ENCODE data around the gene MPV17L2. TPM values are rescaled to one million over a fixed set of nuclear protein-coding genes. Genes with fewer than 3 reads are reported as not detected.

The MPV17L2 gene
- total RNA-seq, 6 experiments from 2014 or later, result 6.5 to 26.4 (median 7.5) TPM

DNA sequence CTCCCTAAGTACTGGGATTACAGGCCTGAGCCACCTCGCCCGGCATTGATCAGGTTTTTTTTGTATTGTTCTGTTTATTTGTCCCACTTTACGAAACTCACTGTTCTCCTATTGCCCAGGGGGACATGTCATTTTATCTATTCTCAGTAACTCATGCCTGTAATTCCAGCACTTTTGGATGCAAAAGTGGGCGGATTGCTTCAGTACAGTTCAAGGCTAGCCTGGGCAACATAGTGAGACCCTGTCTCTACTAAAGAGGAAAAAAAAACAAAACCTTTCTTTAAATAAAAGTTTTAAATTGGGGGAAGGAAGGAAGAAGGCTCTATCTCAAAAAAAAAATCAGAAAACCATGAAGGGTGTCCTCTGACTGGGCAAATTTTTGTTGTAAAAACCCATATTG is 2.7 kb upstream of the MPV17L2 start:
- Histone ChIP-seq H3K36me3 (no peaks in the 10 kb centered on the region), H3K4me1 (peaks cover 0 to 8% (median 2%) of the 10 kb centered on the region in 4 donors), H3K27me3 (no peaks in the 10 kb centered on the region), H3K27ac (no peak overlapping the region), H3K4me3 (no peak overlapping the region), H3K9me3 (no peaks in the 10 kb centered on the region)
- DNase-seq (no peak), ATAC-seq (no peak)
- WGBS (ENCODE audit: insufficient coverage, low coverage, low lambda C conversion rate, missing lambda C conversion rate), result 79% methylated on average over 4 of the region's 4 CpGs
- intact Hi-C loops (cut with DNase I), result no loop called here
- TF ChIP-seq, protein P1, sequence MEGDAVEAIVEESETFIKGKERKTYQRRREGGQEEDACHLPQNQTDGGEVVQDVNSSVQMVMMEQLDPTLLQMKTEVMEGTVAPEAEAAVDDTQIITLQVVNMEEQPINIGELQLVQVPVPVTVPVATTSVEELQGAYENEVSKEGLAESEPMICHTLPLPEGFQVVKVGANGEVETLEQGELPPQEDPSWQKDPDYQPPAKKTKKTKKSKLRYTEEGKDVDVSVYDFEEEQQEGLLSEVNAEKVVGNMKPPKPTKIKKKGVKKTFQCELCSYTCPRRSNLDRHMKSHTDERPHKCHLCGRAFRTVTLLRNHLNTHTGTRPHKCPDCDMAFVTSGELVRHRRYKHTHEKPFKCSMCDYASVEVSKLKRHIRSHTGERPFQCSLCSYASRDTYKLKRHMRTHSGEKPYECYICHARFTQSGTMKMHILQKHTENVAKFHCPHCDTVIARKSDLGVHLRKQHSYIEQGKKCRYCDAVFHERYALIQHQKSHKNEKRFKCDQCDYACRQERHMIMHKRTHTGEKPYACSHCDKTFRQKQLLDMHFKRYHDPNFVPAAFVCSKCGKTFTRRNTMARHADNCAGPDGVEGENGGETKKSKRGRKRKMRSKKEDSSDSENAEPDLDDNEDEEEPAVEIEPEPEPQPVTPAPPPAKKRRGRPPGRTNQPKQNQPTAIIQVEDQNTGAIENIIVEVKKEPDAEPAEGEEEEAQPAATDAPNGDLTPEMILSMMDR (IDR thresholded peaks at IDR 0.05), result no peak
- TF ChIP-seq POLR2A (IDR thresholded peaks at IDR 0.05), result no peak

DNA sequence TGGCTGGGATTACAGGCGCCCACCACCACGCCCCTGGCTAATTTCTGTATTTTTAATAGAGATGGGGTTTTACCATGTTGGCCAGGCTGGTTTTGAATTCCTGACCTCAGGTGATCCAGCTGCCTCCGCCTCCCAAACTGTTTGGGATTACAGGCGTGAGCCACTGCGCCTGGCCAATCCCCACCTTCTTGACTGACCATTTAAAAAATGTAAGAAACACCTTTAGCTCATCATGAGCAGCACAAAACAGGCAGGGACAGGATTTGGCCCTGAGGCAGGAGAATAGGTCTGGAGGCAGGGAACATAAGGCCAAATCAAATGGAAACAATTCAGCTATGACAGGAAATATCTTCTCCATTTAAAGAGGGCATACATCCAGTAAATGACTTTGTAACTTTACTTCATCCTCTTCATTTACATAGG is 1.4 kb upstream of the MPV17L2 start:
- TF ChIP-seq, protein P1 (IDR thresholded peaks at IDR 0.05), result no peak
- no peak for TF ChIP-seq POLR2A (IDR thresholded peaks at IDR 0.05)
- Histone ChIP-seq H3K4me3 (peak overlapping the region; percentile 37 to 59 (median 53)), H3K36me3 (no peaks in the 10 kb centered on the region), H3K27me3 (no peaks in the 10 kb centered on the region), H3K27ac (peak overlapping the region; percentile 95 to 100 (median 97)), H3K9me3 (no peaks in the 10 kb centered on the region), H3K4me1 (peaks cover 0 to 8% (median 2%) of the 10 kb centered on the region in 4 donors)
- ATAC-seq (no peak), DNase-seq (no peak)
- intact Hi-C loops (cut with DNase I), result no loop called here
- WGBS (ENCODE audit: insufficient coverage, low coverage, low lambda C conversion rate, missing lambda C conversion rate), result 50% methylated on average over 2 of the region's 5 CpGs

DNA sequence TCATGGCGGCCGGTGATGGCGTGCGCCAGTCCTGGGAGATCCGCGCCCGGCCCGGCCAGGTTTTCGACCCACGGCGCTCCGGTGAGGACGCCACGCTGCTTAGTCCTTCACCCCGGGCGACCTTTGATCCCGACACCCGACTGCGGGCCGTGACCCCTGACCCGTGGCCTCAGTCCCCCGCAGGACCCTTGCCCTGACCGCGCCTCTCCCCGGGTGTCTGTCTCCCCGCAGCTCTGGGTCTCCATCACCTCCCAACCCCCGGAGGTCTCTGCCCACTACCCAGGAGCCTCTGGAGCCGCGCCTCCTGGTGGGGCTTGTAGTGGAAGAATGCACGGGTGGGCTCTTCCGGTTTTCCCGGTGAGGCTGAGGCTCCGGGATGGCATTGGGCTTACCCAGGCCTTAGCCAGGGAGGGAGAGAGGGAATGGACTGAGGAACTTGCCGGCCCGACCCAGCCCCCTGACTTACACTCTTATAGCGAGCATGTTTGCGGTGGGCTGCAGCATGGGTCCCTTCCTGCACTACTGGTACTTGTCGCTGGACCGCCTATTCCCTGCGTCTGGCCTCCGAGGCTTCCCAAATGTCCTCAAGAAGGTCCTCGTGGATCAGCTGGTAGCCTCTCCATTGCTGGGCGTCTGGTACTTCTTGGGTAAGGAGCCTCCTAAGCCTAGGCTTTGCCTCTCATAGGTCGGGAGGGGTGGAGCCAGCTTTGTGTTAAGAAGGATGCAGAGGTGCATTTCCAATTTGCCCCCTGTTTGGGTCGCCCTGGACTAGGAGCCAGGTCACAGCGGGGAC is 566 bp downstream of the MPV17L2 start:
- Histone ChIP-seq H3K27me3 (no peaks in the 10 kb centered on the region), H3K36me3 (no peaks in the 10 kb centered on the region), H3K27ac (peak overlapping the region in 2 of 3 donors; percentile 53 to 62), H3K4me1 (peaks cover 0 to 8% (median 2%) of the 10 kb centered on the region in 4 donors), H3K4me3 (peak overlapping the region; percentile 74 to 81 (median 76)), H3K9me3 (no peaks in the 10 kb centered on the region)
- WGBS (ENCODE audit: insufficient coverage, low coverage, low lambda C conversion rate, missing lambda C conversion rate), result 21% methylated on average over 8 of the region's 46 CpGs
- ATAC-seq, result peak in 1 of 4 donors; percentile 4
- intact Hi-C loops (cut with DNase I), result no loop called here
- TF ChIP-seq, protein P1 (IDR thresholded peaks at IDR 0.05), result no peak
- no peak for TF ChIP-seq POLR2A (IDR thresholded peaks at IDR 0.05)
- peak in 1 of 3 donors; percentile 60 for DNase-seq

DNA sequence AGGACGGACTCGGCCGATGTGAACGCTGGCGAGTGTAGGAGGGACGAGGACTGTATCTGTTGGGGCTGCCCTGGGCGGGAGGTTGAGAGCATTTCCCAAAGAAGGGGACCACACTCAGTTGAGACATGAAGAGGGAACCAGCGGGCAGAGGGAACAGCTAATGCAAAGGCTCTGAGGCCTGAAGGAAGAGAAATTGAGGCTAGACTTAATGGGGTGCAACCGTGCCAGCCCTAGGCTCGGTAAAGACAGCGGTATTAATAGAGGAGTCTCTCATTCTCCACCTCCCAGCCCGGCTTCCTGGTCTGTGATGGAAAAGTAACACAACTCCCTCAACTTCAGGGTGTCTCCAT is 1.1 kb downstream of the MPV17L2 start:
- TF ChIP-seq, protein P1 (IDR thresholded peaks at IDR 0.05), result no peak
- no peak for TF ChIP-seq POLR2A (IDR thresholded peaks at IDR 0.05)
- H3K4me3 ChIP-seq, result peak overlapping the region in 1 of 3 donors; percentile 76
- ATAC-seq, result no peak
- 76% methylated on average over 11 of the region's 12 CpGs for WGBS (ENCODE audit: insufficient coverage, low coverage, low lambda C conversion rate, missing lambda C conversion rate)
- H3K36me3 ChIP-seq, result no peaks in the 10 kb centered on the region
- no peak overlapping the region for H3K27ac ChIP-seq
- no peak for DNase-seq
- H3K4me1 ChIP-seq, result peaks cover 0 to 8% (median 2%) of the 10 kb centered on the region in 4 donors
- no peaks in the 10 kb centered on the region for H3K9me3 ChIP-seq
- intact Hi-C loops (cut with DNase I), result no loop called here
- H3K27me3 ChIP-seq, result no peaks in the 10 kb centered on the region
